HepG2 (cell line): ENCODE measurements around the gene ASTN2. TPM values are rescaled to one million over a fixed set of nuclear protein-coding genes. Genes with fewer than 3 reads are reported as not detected.

ENCODE experiments used
- ATAC-seq: fragments of 200-7000 bp; cut with Tn5 transposase; 3 replicates; pipeline ENCODE4 v1.9.1; 2020; ENCODE audit warnings: mild to moderate bottlenecking, moderate library complexity
- BruUV-seq: library from RNA; stranded (reverse); fragments of 400-500 nt; replicated peaks from 2 replicates; lab custom pipeline; 2021; lab: Mats Ljungman, UMichigan
- CTCF ChIA-PET: fragments of 300-600 bp; formaldehyde crosslinking; extraction: SDS; loops from one replicate; lab custom pipeline; 2021; ENCODE audit warnings: low total read pairs, inconsistent platforms, low intra/inter-chr PET ratio; lab: Yijun Ruan, JAX
- POLR2A ChIA-PET: fragments of 350-600 bp; sonication (Branson Sonifier 250); formaldehyde crosslinking; loops from one replicate; lab custom pipeline; 2020; ENCODE audit warnings: antibody characterized with exemption, inconsistent platforms; lab: Yijun Ruan, JAX
- DNase-seq: peaks from one replicate; pipeline ENCODE4 v3.0.0-alpha.2; 2015; ENCODE audit warnings: low spot score
- FAIRE-seq: peaks from 3 replicates; lab custom pipeline; 2011; peaks lifted over from hg19 to GRCh38; lab: Jason Lieb, UNC
- H2AFZ ChIP-seq: one replicate; pipeline ENCODE4 v1.6.1; 2011; ENCODE audit warnings: low read length, inconsistent platforms
- H3K27ac ChIP-seq: fragments of 300-600 bp; 3 replicates; pipeline ENCODE4 v1.8.0; 2011; ENCODE audit warnings: mixed run types, mild to moderate bottlenecking, mixed read lengths, low read length, inconsistent platforms; ENCODE audit not compliant: insufficient read depth; ENCODE audit errors: extremely low read length
- H3K27me3 ChIP-seq, 2 experiments: fragments of 200-600 bp in 1 of 2; 2 replicates in 1 of 2; 3 replicates in 1 of 2; pipeline versions ENCODE4 v1.6.0 to v1.8.0; 2011; ENCODE audit warnings: low read length in 2 of 2, mild to moderate bottlenecking in 2 of 2, moderate library complexity in 2 of 2, inconsistent platforms in 1 of 2; ENCODE audit not compliant: insufficient read depth in 2 of 2, control insufficient read depth in 1 of 2
- H3K36me3 ChIP-seq, 2 experiments: fragments of 200-600 bp in 1 of 2; replicated peaks in 1 of 2; 2 replicates in 1 of 2; 3 replicates in 1 of 2; pipeline versions ENCODE4 v1.5.1 to v1.8.0; 2011; ENCODE audit warnings: low read length in 2 of 2, inconsistent platforms in 1 of 2; ENCODE audit not compliant: insufficient read depth in 2 of 2, control insufficient read depth in 1 of 2
- H3K4me1 ChIP-seq: 2 replicates; pipeline ENCODE4 v1.5.1; 2012; ENCODE audit warnings: low read length, inconsistent platforms; ENCODE audit not compliant: insufficient read depth
- H3K4me2 ChIP-seq: 2 replicates; pipeline ENCODE4 v1.6.0; 2011; ENCODE audit warnings: low read depth, low read length, inconsistent platforms
- H3K4me3 ChIP-seq, 3 experiments: fragments of 200-600 bp in 1 of 3; sonication (generic), shearing (Covaris generic) in 1 of 3; replicated peaks in 1 of 3; 2 replicates each; pipeline ENCODE4 v1.5.1; 2011 to 2016; ENCODE audit warnings: low read length in 3 of 3, inconsistent platforms in 2 of 3, low read depth in 2 of 3, mild to moderate bottlenecking in 2 of 3, control low read depth in 1 of 3, mixed read lengths in 1 of 3; ENCODE audit not compliant: insufficient read depth in 1 of 3
- H3K79me2 ChIP-seq: one replicate; pipeline ENCODE4 v1.6.1; 2011; ENCODE audit warnings: low read length, inconsistent platforms; ENCODE audit not compliant: insufficient read depth
- H3K9ac ChIP-seq: 2 replicates; pipeline ENCODE4 v1.6.0; 2011; ENCODE audit warnings: mild to moderate bottlenecking, low read depth, low read length, inconsistent platforms; ENCODE audit not compliant: insufficient read depth
- H3K9me3 ChIP-seq: 2 replicates; pipeline ENCODE4 v1.5.1; 2012; ENCODE audit warnings: mild to moderate bottlenecking, low read length
- H4K20me1 ChIP-seq: 2 replicates; pipeline ENCODE4 v1.6.0; 2011; ENCODE audit warnings: inconsistent platforms, mild to moderate bottlenecking, low read length, moderate library complexity; ENCODE audit not compliant: insufficient read depth
- AHR ChIP-seq: IDR thresholded peaks from 2 replicates; pipeline ENCODE4 v1.6.1; 2018; ENCODE audit warnings: missing genetic modification reagents, missing compliant biosample characterization
- AKNA ChIP-seq: sonication (generic); formaldehyde crosslinking; IDR thresholded peaks from 2 replicates; pipeline ENCODE4 v1.4.0; 2020; ENCODE audit warnings: missing genetic modification reagents, borderline replicate concordance
- DPF2 ChIP-seq: sonication (generic); formaldehyde crosslinking; IDR thresholded peaks from 2 replicates; pipeline ENCODE4 v1.4.0; 2020; ENCODE audit warnings: mild to moderate bottlenecking, low read depth, missing genetic modification reagents, borderline replicate concordance
- FOXO4 ChIP-seq: sonication (generic); formaldehyde crosslinking; conservative IDR thresholded peaks from 2 replicates; pipeline ENCODE4 v1.8.1; 2023; ENCODE audit warnings: missing genetic modification reagents
- IKZF1 ChIP-seq: fragments of 450-650 bp; IDR thresholded peaks from 2 replicates; pipeline ENCODE4 v1.7.1; 2016
- KAT7 ChIP-seq: IDR thresholded peaks from 2 replicates; pipeline ENCODE4 v1.6.1; 2018; ENCODE audit warnings: borderline replicate concordance, missing compliant biosample characterization
- MXD4 ChIP-seq: IDR thresholded peaks from 2 replicates; pipeline ENCODE4 v1.6.1; 2016; ENCODE audit warnings: mild to moderate bottlenecking, missing biosample characterization, missing genetic modification reagents
- MYC ChIP-seq: sonication (generic); formaldehyde crosslinking; IDR thresholded peaks from 2 replicates; pipeline ENCODE4 v1.9.0; 2021; ENCODE audit warnings: missing genetic modification reagents, borderline replicate concordance
- NFE2L2 ChIP-seq: fragments of 150-350 bp; IDR thresholded peaks from 2 replicates; pipeline ENCODE4 v1.6.1; 2014; ENCODE audit warnings: low read length
- PHF5A ChIP-seq: IDR thresholded peaks from one replicate; pipeline ENCODE4 v1.6.1; 2018; ENCODE audit warnings: low read depth, missing genetic modification reagents; ENCODE audit not compliant: unreplicated experiment
- PTBP1 ChIP-seq: fragments of 200-400 bp; formaldehyde crosslinking; IDR thresholded peaks from 2 replicates; pipeline ENCODE4 v1.6.1; 2018; ENCODE audit warnings: low read length, low read depth; ENCODE audit not compliant: poor library complexity, severe bottlenecking
- SNAPC2 ChIP-seq: sonication (generic); formaldehyde crosslinking; IDR thresholded peaks from 2 replicates; pipeline ENCODE4 v1.8.1; 2022; ENCODE audit warnings: mild to moderate bottlenecking, missing genetic modification reagents
- TGIF2 ChIP-seq: IDR thresholded peaks from 2 replicates; pipeline ENCODE4 v1.6.1; 2016; ENCODE audit warnings: control low read depth, missing compliant biosample characterization
- ZBTB7A ChIP-seq: sonication (generic); formaldehyde crosslinking; IDR thresholded peaks from 2 replicates; pipeline ENCODE4 v1.8.0; 2022; ENCODE audit warnings: mild to moderate bottlenecking, missing genetic modification reagents
- ZNF264 ChIP-seq: sonication (generic); formaldehyde crosslinking; IDR thresholded peaks from 2 replicates; pipeline ENCODE4 v1.4.0; 2020; ENCODE audit warnings: missing genetic modification reagents
- ZNF3 ChIP-seq: IDR thresholded peaks from 2 replicates; pipeline ENCODE4 v1.7.0; 2017; ENCODE audit warnings: inconsistent platforms
- ZNF567 ChIP-seq: sonication (generic); formaldehyde crosslinking; IDR thresholded peaks from 2 replicates; pipeline ENCODE4 v1.8.1; 2023; ENCODE audit warnings: mild to moderate bottlenecking, missing genetic modification reagents, borderline replicate concordance
- WGBS: methylation state at CpG from one replicate; pipeline ENCODE4 v1.1.6; 2017; ENCODE audit warnings: low lambda C conversion rate; 5-methylcytosine and 5-hydroxymethylcytosine counted together
- in situ Hi-C: cut with HindIII; loops from 2 replicates; pipeline ENCODE4 v1.10.0; 2017; ENCODE audit warnings: low pct_unique_long_range_greater_than_20kb; ENCODE audit not compliant: extremely low pct_ligation_motif_present
- intact Hi-C: fragments of 100-400 bp; cut with micrococcal nuclease; formaldehyde crosslinking; loops from one replicate; pipeline ENCODE4 v1.10.0; 2022; ENCODE audit not compliant: unreplicated experiment
- polyA plus RNA-seq, 8 experiments: library from polyadenylated mRNA; depleted of rRNA in 3 of 8; stranded (reverse) in 7 of 8; unstranded in 1 of 8; fragments of >200 nt; fragmentation: Illumina TruSeq in 4 of 8; extraction: Trizol in 4 of 8; gene quantifications; 2 replicates each; pipeline versions ENCODE4 v1.2.1 to v1.2.3, GENCODE V29; 2011 to 2016; ENCODE audit warnings: low read depth in 4 of 8, missing spikeins in 1 of 8, mixed read lengths in 1 of 8; ENCODE audit not compliant: insufficient read depth in 1 of 8
- total RNA-seq, 5 experiments: library from RNA; depleted of rRNA; stranded (reverse); fragments of >200 nt; fragmentation: Illumina TruSeq; extraction: Trizol; gene quantifications; 2 replicates each; pipeline ENCODE4 v1.2.3, GENCODE V29; 2016; ENCODE audit warnings: low read depth in 1 of 5
- TF ChIP-seq, protein P1 (sequence below): sonication (generic); formaldehyde crosslinking; IDR thresholded peaks from 2 replicates; pipeline ENCODE4 v1.5.0; 2020; ENCODE audit warnings: missing genetic modification reagents

Gene ASTN2
- total and polyA plus RNA-seq, 2 of the 13 experiments (the other 11 are each of a cell fraction or from before 2014, with no cell fraction given), result 5.2 to 13.5 TPM

GRCh38 chr9:117101008-117101407, 313.8 kb downstream of the ASTN2 start (continued):
- TF ChIP-seq, protein P1, sequence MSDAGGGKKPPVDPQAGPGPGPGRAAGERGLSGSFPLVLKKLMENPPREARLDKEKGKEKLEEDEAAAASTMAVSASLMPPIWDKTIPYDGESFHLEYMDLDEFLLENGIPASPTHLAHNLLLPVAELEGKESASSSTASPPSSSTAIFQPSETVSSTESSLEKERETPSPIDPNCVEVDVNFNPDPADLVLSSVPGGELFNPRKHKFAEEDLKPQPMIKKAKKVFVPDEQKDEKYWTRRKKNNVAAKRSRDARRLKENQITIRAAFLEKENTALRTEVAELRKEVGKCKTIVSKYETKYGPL (CRISPR knock-in tag), result no peak
- no peak for TF ChIP-seq NFE2L2
- no peak for TF ChIP-seq MYC (CRISPR knock-in tag)

DNA sequence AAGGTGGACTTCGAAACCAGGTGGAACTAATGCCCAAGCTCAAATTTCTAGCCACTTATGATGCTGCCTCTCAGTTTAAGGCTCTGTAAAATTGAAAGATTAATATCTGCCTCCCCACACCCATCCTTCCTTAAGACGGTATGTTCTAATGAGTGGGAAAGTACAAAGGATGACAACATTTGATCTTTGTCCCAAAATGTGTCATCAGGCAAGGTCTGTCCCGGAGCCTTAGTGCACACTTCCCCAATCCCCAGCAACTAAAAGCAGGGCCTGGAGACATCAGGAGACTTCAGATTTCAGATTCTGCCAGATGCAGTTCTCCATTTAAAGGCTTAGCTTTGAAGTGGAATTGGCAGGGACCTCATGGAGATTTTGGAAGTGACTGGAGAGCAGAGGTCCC, 316.5 kb downstream of the ASTN2 start:
- no peak for FAIRE-seq
- POLR2A ChIA-PET, result no interaction called here
- H3K27ac ChIP-seq, result no peak overlapping the region
- intact Hi-C loops (no loop called here), in situ Hi-C loops (no loop called here)
- no peak for ATAC-seq
- WGBS, result 0% methylated on average over 3 of the region's 3 CpGs
- H3K27me3 ChIP-seq, result no peaks in the 10 kb centered on the region
- no peak overlapping the region for H3K4me2 ChIP-seq
- no peaks in the 10 kb centered on the region for H3K36me3 ChIP-seq
- H2AFZ ChIP-seq, result no peak overlapping the region
- CTCF ChIA-PET, result no interaction called here
- H3K4me3 ChIP-seq, result no peak overlapping the region
- DNase-seq, result no peak
- BruUV-seq, result no TSS peak
- H4K20me1 ChIP-seq, result no peaks in the 10 kb centered on the region
- no peaks in the 10 kb centered on the region for H3K4me1 ChIP-seq
- H3K79me2 ChIP-seq, result no peaks in the 10 kb centered on the region
- H3K9me3 ChIP-seq, result no peaks in the 10 kb centered on the region
- no peak overlapping the region for H3K9ac ChIP-seq
- TF ChIP-seq PTBP1 (no peak), AHR (CRISPR knock-in tag) (no peak), FOXO4 (CRISPR knock-in tag) (no peak), ZNF264 (CRISPR knock-in tag) (no peak), DPF2 (CRISPR knock-in tag) (no peak), SNAPC2 (CRISPR knock-in tag) (no peak), ZNF567 (no peak), ZBTB7A (CRISPR knock-in tag) (no peak), AKNA (CRISPR knock-in tag) (no peak), IKZF1 (no peak), MXD4 (CRISPR knock-in tag) (no peak), KAT7 (CRISPR knock-in tag) (no peak), TGIF2 (CRISPR knock-in tag) (no peak), PHF5A (CRISPR knock-in tag) (no peak), ZNF3 (CRISPR knock-in tag) (no peak)
